GM04504 (cell line): ENCODE data around the gene IRAK2.
"Not testable (repeated sequence)": the region's sequence is repeated elsewhere in the genome, so short reads cannot be mapped to it uniquely, and the experiment has no call there.

Experiments
- DNase-seq: peaks from one replicate; pipeline ENCODE4 v3.0.0-alpha.2; 2012; ENCODE audit warnings: low read depth

IRAK2 gene

DNA sequence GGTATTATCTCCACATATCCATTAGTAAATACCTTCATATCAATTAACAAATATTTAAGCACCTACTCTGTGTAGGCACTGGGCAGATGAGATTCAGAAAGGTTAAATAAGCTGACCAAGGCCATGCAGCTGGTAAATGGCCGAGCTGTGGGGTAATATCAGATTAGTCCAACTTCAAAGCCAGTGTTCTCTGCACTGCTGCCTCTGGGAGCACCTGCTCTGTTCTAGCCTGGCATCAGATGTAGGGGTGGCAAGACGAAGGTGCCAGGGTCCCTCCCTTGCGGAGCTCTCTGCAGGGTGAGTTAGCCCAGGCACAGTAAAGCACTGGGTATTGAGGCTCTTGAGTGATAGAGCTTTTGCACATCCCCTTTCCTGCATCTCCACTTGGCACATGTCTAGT lies 89.0 kb downstream of the IRAK2 start:
- no peak for DNase-seq

DNA sequence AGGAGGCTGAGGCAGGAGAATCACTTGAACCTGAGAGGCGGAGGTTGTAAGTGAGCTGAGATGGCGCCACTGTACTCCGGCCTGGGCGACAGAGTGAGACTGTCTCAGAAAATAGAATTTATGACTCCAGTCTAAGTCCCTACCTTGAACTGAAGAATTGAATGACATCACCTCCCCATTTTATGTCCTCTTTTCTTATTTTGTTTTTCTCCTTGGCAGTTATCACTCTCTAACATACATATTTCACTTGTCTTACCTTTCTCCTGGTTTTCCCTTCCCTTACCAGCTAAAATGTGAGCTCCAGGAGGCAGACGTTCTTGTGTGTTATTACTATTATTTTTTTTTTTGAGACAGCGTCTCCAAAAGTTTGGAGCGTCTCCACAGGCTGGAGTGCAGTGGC lies 91.1 kb downstream of the IRAK2 start:
- DNase-seq = no peak

DNA sequence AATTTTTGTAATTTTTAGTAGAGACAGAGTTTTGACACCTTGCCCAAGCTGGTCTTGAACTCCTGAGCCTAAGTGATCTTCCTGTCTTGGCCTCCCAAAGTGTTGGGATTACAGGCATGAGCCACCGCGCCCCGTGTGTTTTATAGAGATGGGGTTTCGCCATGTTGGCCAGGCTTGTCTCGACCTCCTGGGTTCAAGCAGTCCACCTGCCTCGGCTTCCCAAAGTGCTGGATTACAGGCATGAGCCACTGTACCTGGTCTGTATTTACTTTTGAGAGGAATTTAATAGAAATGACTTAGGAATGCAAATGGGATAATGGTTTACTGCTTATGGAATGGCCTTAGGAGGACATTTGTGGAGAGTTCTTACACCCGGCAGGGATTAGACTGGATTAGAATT lies 94.3 kb downstream of the IRAK2 start:
- DNase-seq = no peak

DNA sequence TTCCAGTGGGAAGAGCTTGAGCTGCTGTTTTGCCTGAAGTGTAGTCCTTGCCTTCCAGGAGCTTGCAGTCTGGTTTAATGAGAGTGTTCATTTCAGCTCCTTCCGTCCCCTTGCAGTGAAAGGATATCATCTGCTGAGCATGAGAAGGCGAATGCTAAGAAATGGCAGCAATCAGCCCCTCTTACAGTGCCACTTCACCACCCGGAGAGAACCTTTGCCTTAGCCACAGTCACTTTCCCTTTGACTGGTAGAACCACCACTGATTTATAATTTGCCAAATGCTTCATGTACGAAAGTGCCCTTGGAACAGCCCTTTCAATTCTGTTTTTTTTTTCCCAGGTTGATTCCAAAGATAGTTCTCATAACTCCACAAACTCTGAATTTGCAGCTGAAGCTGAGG lies 95.1 kb downstream of the IRAK2 start:
- no peak for DNase-seq

DNA sequence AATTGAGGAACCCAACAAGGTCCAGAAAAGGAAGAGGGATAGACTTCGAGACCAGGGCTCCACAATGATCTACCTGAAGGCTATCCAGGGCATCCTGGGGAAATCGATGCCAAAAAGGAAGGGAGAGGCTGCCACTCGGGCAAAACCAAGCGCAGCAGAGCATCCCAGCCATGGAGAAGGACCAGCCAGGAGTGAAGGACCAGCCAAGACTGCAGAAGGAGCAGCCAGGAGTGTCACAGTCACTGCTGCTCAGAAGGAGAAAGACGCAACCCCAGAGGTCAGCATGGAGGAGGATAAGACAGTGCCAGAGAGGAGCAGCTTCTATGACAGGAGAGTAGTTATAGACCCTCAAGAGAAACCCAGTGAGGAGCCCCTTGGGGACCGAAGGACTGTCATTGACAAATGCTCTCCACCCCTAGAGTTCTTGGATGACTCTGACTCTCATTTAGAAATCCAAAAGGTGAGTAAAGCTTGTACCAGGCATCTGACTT lies 95.5 kb downstream of the IRAK2 start:
- no peak for DNase-seq

DNA sequence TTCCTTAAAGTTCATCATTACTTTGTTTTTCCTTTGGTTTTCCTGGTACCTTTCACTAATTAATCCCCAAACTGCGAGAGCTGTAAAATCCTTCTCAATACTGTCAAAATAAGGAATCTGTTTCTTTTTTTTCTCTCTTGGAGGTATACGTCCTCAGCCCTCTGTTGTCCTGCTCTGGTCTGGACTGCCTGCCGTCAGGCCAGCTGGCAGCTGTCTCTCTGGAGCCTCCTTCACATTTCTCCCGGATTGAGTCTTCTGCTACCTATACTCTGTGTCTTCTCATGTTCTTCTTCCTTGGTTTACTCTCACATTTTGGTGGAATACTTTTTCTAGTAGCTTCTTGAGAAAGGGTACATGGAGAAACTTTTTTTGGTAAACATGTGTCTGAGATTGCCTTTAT lies 97.3 kb downstream of the IRAK2 start:
- DNase-seq = no peak

DNA sequence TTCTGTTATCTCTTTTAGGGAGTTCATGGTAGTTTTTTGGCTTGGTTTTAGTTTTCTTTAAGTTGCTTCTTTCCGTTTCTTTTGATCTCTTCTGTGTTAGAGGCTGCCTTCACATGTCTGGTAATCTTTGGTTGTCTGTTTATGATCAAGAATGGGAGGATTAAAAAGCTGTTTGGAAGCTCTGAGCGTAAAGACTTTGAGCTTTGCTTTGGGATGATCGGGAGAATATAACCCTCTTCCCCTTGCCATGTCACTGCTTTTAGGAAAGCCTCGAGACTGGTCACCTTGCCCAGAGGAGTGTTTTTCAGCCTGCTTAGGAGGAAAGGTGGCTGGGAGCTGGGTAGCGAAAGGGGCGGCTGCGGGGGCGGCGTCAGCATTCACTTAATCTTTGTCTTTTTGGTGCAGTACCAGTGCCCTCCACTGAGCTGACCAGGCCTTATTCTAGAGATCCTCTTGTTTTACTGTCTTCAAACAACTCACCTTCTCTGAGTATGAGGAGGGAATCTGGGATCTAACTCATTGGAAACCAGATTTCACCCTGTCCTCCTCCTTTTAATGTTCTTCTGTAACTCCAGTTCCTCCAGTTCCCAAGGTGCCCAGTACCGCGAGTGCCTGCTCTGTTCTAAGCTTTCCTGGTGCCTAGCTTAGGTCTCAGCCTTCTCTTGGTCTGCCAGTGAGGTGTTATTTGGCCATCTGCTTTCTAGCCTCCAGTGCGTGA lies 99.1 kb downstream of the IRAK2 start:
- DNase-seq = no peak

DNA sequence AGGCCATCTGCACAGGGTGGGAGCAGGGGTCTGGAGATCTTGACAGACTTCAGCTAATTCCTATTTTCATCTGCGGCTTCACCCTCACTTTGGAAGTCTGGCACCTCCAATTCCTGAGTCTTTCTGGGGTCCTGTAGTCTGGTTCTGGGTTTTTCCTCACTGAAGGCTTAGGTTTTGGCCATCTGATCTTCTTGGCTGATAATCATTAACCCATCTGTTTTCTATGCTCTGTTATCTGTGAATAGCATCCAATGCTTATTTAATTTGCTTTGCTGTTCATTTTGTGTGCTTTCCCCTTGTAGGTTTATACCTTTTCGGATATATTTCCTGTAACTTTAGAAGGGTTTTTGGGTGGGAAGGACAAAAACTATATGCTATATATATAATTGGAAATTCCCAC lies 101.1 kb downstream of the IRAK2 start:
- no peak for DNase-seq

DNA sequence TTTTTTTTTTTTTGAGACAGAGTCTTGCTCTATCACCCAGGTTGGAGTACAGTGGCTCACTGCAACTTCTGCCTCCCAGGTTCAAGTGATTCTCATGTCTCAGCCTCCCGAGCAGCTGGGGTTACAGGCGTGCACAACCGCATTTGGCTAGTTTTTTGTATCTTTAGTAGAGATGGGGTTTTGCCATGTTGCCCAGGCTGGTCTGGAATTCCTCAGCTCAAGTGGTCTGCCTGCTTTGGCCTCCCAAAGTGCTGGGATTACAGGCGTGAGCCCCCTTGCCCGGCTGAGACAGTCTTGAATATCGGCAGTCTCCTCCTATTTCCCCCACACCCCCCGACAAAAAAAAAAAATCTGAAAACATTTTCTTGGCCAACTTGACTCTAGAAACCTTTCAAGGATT lies 102.2 kb downstream of the IRAK2 start:
- DNase-seq = not testable (repeated sequence)

DNA sequence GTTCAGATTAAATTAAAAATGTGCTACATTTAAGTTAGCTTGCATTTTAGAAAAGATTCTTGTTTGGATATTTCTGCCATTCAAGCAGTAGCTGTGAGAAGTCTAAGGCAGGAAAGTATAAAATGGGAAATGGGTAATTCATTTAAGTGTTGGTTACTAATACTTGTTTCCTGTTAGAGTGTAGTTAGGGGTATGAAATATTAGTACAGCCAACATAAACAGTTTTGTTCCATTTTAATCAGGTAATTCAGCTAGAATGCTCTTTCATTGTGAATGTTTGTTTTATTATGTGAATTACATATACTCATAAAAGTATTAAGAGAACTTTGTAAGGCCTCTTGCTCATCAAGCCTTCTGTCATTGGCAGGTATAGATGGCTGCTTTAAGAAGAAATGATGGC lies 103.4 kb downstream of the IRAK2 start:
- DNase-seq = no peak

DNA sequence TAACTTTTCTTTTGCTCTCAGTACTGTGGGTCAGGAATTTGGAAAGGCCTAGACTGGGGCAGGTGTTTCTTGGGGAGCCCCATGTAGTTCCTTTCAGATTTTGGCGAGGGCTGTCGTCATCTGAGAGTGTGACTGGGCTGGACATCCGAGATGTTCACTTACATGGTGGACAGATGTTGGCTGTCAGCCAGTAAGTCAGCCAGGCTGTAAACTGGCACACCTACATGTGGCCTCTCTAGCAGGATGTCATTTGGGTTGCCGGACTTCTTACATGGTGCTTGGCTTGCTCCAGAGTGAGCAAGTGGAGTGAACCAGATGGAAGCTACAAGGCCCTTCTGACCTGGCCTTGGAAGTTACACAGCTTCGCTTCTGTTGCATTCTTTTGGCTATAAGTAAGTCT lies 104.2 kb downstream of the IRAK2 start:
- no peak for DNase-seq

DNA sequence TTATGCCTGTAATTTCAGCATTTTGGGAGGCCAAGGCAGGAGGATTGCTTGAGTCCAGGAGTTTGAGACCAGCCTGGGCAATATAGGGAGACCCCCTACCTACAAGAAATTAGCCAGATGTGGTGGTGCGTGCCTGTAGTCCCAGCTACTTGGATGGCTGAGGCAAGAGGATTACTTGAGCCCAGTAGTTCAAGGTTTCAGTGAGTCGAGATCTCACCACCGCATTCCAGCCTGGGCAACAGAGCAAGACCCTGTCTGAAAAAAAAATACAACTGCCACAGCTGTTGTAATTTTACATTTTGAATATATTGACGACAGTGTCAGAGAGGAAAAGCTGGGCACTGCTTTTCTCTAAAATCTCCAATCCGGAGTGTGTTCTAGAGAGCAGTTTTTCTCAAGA lies 104.7 kb downstream of the IRAK2 start:
- DNase-seq = no peak

DNA sequence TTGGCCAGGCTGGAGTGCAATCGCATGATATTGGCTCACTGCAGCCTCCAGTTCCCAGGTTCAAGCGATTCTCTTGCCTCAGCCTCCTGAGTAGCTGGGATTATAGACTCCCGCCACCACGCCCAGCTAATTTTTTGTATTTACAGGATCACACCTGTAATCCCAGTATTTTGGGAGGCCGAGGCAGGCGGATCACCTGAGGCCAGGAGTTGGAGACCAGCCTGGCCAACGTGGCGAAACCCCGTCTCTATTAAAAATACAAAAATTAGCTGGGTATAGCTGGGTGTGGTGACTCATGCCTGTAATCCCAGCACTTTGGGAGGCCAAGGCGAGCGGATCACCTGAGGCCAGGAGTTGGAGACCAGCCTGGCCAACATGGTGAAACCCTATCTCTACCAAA lies 107.8 kb downstream of the IRAK2 start:
- DNase-seq = not testable (repeated sequence)

DNA sequence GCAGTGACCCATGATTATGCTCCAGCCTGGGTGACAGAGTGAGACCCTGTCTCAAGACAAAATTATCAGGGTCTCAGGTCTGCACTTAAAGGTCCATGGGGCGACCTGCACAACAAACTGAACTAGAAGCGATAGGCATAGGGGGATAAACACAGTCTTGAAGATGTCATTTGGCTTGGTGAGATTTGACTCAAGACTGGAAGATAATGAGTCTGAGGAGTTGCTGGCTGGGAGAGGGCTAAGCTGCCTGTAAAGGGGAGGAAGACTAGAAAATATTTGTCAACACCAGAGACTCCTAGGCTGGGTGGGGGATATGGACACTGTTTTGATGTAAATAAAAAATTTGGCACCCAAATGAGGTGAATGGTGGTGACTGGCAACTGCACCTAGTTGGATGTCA lies 108.3 kb downstream of the IRAK2 start:
- no peak for DNase-seq

DNA sequence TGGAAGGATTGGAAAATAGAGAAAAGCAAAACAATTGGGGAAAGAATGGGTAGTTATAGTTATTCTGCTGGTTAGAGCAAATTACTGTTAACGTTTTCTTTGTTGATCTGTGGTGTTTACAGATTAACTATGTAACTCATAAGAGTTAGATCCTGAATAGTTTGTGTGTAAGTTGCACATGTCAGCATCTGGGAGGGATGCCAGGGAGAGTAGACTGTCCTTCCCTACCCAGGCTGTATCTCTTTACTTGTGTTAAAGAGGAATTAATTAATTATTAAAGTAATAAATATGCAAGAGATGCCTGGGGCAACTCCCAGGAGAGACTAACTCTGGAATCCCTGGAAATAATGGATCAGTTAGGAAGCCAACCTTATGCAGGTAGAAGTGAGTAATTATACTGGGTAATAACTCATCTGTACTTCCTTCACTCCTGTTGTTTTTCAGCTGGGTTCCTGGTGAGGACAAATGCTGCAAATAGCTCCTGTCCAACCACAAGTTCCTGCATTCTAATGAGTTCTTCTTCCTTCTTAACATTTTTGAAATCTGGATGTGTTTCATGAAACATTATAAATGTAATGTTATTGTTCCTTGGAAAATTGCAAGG lies 109.1 kb downstream of the IRAK2 start:
- DNase-seq = no peak

DNA sequence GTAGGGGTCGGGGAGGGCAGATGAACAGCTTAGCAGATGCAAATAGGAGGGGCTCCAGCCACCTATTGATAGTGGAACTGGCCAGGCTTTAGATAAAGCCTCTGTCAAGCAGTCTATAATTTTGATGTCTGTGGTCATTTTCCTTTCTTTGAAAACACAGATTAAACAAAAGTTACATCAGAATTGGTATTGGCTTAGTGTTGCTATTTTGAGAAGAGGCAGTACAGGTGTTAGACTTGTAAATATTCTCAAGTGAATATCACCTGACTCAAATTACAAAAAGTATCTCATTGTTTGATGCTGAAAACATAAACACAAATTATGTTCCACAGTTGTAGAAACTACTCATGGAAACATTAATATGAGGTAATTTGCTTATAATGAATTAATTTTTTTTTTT lies 109.9 kb downstream of the IRAK2 start:
- DNase-seq = no peak

DNA sequence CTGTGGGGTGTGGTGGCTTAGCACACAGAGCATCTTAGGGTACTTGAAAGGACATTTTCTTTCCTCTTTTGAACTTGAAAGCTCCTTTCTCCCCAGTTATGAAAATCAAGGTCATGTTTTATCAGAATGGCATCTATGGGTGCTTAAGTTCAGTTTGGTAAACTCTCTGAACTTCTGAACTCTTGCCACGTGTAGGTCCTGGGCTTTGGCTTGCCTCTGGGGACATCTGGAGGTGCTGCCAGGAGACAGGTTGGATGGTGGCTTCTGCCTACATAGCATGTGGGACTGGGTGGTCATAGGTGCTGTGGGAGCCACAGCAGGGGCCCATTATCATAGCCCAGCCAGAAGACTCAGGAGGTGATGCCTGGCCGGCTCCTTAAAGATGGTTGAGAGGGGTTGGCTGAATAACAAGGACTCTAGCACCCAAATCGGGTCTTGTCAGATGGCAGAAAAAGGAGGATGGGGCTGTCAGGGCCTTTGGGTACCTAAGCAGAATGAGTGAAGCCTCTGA lies 112.5 kb downstream of the IRAK2 start:
- no peak for DNase-seq

DNA sequence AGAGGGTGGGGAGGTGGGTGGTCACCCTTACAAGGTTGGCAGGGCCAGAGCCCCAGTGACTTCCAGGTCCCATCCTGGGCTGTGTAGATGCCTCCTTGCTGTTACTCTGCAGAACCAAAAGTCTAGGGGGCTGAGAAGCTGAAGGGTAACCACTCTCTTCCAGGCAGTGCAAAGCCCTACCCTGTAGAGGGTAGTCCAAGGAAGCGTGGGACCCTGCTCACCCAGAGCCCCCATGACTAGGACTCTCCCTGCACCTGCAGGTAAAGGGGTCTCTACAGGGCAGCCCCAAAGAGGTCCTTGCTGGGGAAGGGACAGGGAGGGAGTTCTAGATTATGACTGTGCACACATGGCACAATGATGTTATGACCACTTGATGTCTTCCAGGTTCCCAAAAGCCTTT lies 113.8 kb downstream of the IRAK2 start:
- DNase-seq = no peak

DNA sequence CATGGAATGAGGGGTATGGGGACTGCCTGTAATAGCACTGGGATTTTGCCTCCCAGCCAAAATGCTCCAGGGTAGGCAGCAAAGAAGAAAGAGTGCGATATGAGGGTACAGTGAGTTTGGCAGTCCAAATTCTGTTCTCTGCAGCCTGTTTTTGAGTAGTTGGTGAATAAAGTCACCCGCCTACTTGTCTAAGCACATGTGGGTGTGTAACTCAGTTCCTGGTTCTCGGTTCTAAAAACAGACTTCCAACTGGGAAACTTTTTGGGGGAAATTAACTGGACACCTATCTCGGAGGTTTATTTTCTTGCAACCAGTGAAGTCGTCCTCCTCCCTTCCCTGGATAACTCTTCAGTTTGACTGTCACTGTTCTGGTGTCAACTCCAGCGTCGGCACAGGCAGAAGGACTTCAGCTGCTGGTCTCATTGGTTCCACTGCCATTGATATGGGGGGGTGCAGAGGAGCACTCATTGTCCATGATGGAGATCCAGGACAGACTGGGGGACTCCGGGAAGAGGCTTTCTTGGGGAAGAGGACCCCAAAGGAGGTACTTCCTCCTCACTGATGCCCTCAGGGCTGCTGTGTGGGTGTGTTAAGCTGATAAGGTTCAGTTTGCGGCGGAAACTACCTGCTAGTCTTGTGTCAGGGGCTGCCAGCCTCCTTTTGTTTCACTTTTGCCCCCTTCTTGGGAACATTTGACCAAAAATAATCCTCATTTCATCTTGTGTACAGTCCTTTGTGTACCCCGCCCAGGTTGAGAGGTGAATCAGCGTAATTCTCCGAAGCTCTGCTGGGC lies 114.9 kb downstream of the IRAK2 start:
- DNase-seq = no peak

DNA sequence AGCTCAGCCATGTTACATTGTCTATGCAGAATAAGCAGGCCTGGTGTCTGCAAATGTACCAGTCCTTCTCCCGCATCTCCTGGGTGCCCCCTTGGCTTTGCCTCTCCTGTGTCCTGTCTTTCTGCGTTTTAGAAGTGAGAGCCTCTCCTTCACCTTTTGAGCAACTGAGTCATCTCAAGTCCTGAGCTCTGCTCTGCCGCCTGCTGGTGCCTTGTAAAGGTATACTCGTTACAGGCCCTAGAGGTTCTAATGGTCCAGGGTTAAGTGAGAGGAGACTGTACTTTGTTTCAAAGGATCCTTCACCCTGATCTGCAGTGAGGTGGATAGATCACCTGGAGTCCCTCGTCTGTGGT lies 115.4 kb downstream of the IRAK2 start:
- DNase-seq = no peak

DNA sequence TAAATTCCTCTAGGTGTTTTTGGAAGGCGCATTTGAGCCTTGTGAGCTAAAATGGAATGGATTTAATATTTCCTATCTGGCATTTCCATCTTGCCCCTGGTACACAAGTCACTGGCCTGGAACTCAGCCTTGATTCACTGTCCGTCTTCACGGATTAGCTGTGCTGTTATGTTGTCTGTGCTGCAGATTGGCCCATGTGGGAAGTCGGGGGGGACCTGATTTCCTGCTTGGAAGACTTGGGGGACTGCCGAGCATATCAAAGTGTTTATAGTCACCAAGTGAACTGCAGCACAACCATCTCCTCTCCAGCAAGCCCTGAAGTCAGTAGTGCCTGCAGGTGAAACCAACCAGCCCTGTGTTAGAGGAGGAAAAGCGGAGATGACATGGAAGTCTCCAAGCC lies 115.9 kb downstream of the IRAK2 start:
- DNase-seq = no peak

DNA sequence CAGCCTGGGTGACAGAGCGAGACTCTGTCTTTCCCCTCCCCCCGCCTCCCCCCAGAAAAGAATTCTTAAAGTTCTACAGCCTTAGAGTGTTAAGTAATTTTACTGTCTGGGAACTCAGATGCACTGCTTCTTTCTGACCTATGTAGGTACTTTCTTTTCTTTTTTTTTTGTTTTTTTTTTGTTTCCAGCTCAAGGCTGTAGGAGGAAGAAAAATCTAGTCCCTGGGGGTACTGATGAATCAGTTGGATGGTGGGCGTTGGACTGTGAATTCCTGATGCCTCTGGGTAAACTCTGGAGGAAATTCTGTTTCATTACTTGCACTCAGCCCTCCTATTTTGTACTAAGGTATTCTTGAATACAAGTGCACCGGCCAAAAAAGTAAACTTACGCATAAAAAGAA lies 117.2 kb downstream of the IRAK2 start:
- DNase-seq = no peak

DNA sequence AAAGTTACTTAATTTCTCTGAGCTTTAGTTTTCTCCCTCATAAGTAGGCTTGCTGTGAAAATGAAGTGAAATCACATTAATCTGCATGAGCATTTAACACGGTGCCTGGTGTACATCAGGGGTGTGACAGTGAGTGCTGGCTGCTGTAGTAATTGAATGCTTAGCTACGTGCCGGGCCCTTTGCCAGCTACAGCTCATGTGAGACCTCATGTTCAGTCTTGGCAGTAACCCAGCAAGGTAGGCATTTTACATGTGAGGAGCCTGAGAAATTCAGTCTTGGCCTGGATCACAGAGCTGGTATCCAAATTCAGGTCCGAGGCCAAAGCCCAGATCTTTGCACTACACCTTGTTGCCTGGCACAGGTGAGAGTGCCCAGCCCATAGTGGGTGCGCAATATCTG lies 118.9 kb downstream of the IRAK2 start:
- DNase-seq = no peak
